ENCODE results near the gene LRRK1.

LRRK1 gene

DNA sequence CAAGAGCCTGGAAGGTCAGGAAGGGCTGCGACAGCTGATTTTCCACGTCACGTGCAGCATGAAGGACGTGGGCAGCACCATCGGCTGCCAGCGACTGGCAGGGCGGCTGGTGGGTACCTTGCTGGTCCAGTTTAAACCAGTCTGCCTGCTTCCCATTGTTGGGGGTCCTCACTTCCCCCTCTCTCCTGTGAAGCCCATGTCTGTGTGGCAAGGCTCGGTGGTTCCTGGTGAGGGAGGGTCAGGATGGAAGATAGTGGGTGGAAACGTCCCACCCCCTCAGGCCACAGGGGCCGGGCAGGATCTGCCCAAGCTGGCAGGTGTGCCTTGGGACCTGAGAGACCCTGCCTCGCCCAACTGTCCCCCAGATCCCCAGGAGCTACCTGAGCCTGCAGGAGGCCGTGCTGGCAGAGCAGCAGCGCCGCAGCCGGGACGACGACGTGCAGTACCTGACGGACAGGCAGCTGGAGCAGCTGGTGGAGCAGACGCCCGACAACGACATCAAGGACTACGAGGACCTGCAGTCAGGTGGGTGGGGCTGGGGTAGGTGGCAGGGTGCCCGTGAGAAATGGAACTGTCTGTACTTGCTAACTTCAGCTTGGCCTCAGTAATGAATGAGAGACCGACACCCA, 108.2 kb downstream of the LRRK1 start:
- DNase-seq, result no peak

DNA sequence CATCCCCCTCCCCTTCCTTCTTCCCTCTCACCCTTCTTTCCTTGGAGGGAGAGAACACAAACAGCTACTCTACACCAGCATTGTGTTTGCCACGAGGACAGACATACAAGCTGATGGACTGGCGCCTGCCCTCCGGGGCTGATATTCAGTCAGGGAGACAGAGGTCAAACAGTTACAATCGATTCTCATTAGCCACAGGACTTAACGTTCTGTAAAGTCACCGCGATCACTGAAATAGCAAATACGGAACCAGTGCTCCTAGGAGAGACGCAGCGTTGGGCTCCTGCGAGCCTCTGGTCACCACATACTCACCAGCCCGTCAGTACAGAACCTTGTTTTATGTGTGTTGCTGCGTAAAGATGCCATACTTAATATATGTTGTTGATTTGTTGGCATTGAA, 108.8 kb downstream of the LRRK1 start:
- no peak for DNase-seq

DNA sequence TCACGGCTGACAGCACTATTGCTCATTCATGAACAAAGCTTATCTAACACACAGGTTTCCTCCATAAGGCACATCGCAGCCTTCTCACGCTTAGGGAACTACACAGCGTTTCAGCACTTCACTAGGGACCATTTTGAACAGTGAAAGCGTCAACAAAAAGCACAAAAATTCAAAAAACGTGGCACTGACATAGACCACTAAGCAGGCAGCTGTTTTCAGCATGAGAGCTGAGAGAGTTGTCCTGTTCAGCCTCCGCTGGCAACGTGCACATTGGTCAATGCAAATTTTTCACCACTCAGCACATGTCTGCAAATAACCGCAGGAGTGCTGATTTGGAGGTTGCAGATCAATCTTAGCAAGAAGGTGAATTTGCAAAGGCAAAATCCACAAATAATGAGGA, 109.2 kb downstream of the LRRK1 start:
- DNase-seq, result no peak

DNA sequence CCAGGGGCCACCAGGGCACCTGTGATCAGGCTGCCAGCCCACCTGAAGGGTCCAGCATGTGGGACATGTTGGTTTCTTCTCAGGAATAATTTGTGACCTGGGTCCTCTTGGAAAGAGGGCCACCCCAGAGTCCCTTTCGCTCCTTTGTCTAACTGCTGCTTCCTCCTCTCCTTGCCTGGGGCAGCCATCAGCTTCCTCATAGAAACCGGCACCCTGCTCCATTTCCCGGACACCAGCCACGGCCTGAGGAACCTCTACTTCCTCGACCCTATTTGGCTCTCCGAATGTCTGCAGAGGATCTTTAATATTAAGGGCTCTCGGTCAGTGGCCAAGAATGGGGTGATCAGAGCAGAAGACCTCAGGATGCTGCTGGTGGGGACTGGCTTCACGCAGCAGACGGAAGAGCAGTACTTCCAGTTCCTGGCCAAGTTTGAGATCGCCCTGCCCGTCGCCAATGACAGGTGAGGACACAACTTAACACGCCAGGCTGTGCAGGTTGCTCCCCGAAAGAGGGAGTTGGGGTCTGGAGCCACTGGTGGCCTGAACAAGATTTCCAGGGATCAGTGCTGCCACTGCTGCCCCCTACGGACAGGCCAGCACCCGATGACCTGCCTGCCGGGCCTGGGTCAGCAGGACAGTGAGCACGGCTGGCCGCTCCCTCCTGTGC, 109.7 kb downstream of the LRRK1 start:
- DNase-seq, result no peak

DNA sequence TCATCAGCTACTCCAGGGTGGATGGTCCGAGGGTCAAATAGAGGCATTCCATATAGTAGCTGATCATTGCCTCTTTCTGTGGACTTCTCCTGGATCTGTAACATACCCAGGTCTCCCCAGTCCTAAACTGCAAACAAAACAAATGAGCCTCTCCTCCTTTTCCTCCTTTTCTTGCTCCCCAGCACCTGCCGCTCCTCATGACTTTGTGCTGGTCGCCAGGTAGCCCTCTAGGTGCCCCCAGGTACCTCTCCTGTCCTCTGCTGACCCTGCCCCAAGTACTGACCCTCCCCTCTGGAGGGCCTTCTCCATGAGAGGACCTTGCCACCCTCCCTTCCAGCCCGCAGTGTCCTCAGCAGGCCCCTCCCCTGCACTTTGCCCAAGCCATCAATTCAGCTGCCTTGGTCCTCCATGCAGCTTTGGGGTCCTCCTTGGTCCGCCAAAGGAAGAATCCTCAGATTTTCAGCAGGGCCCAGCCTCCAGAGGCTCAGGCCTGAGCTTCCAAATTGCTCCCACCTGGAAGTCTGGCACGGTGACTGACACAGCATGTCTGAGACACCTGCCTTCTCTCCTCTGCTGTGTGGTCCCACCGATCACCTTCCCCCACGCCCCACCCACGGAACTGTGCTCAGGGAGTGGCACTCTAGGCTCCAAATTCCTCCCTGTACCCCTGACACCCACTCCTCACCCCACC, 111.0 kb downstream of the LRRK1 start:
- no peak for DNase-seq

DNA sequence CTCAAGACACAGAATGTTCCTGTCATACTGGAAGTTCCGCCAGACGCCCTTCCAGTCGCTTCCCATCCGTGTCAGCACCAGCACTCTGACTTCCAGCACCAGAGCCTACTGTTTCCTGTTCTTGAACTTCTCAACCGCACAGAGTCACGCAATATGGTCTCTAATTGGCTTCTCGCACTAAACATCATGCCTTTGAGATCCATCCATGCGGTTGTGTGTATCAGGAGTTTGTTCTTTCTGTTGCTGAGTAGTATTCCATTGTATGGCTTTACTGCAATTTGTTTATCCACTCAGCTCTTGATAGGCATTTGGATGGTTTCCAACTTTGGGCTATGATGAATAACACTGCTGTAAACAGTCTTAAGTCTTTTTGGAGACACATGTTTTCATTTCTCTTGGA, 112.1 kb downstream of the LRRK1 start:
- no peak for DNase-seq

DNA sequence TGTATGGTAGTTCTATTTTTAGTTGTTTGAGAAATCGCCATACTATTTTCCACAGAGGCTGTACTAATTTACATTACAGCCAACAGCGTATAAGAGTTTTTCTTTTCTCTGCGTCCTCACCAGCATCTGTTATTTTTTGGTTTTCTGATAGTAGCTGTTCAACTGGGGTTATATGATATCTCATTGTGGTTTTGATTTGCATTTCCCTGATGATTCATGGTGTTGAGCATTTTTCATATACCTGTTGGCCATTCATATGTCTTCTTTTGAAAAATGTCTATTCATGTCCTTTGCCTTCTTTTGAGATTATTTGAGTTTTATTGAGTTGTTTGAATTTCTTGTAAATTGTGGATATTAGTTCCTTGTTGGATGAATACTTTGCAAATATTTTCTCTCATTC, 114.6 kb downstream of the LRRK1 start:
- no peak for DNase-seq

DNA sequence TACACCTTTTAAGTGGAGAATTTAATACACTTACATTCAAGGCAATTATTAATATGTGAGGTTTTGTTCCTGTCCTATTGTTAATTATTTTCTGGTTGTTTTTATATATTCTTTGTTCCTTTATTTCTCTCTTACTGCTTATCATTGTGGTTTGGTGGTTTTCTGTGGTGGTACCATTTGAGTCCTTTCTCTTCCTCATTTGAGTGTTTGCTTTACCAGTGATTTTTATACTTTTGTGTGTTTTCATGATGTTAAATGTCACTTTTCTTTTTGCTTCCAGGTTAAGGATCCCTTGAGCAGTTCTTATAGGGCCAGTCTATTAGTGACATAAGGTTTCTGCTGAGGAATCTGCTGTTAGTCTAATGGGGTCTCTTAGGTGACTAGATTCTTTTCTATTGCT, 116.5 kb downstream of the LRRK1 start:
- DNase-seq, result no peak

DNA sequence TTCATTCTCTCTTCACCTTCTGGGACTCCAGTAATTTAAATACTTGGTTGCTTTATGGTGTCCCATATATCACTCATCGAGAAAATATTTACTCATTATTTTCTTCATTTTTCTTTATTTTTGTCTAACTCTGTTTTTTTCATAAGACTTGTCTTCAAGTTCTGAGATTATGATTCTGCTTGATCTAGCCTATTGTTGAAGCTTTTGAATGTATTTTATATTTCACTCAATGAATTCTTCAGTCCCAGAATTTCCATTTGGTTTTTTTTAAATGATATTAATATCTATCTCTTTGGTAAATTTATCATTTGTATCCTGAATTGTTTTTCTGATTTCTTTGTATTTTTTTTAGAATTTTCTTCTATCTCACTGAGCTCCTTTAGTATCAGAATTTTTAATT, 117.0 kb downstream of the LRRK1 start:
- DNase-seq, result no peak

DNA sequence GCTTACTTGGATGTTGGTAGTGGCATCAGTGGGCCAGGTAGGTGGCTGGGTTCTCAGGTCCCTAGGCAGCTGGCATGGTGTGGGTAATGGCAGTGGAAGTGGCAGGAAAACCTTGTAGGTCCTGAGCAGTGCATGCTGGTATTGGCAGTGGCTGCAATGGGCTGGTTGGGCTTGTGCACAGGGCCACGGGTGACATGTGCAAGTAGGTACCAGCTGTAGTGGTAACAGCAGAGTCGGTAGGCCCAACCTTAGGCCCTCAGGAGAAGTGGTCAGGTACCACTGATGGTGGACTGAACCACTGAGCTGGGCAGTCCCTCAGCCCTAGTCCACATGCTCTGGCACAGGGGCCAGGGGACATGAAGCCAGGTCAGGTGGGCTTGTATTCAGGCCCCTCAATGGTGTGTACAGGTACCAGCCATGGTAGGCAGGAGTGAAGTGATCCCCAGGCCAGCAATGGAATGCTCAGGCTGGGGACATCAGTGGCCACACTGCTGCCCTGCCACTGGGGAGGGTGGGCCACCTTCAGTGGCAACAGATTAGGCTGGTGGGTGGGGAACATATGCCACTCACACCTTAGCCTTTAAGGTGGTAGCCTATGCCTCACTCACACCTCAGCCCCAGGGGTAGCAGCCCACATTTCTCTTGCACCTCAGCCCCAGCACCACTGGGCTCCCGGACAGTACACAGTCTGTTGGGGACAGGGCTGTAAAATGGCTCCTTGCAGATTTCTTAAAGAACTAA, 118.1 kb downstream of the LRRK1 start:
- DNase-seq, result no peak

DNA sequence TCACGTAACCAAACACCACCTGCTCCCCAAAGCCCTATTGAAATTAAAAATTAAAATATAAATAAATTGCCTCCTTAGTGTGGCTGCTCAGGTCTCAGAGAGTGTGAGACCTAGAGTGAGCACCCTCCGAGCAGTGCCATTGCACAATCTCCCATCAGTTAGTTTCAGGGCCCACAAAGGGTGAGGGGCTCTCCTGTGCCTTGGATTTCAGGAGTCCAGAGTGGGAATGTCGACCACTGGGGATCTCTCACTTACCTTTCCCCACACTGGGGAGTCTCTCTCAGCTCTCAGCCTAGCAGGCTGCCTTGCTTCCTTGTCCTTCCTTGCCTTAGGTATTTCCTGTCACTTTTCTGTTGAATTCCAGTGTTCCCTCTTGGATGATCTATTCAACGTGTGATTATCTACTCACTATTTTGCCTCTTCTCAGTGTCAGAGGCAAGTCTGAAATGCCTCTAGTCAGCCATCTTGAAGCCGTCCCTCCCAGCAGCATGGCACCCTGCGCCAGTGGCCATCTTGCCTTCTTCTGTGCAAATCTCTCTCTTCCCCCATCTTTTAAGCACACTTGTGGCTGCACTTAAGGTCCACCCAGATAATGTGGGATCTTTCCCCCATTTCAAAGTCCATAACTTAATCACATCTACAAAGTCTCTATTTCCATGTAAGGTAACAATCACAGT, 119.3 kb downstream of the LRRK1 start:
- DNase-seq, result no peak

DNA sequence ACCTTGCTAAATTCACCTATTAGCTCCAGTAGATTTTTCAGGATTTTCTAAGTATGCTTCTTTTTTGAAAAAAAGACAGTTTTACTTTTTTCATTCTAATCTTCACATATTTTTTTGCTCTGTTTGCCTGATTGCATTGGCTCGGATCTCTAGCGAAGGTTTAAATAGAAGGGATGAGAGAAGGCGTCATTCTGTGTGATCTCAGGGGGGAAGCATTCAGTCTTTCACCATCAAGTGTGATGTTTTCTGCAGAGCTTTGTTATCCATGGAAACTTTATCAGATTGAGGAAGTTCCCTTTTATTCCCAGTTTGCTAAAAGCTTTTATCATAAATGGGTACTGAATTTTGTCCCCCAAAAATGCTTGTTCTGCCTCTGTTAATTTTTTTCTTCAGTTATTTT, 120.3 kb downstream of the LRRK1 start:
- DNase-seq, result no peak

DNA sequence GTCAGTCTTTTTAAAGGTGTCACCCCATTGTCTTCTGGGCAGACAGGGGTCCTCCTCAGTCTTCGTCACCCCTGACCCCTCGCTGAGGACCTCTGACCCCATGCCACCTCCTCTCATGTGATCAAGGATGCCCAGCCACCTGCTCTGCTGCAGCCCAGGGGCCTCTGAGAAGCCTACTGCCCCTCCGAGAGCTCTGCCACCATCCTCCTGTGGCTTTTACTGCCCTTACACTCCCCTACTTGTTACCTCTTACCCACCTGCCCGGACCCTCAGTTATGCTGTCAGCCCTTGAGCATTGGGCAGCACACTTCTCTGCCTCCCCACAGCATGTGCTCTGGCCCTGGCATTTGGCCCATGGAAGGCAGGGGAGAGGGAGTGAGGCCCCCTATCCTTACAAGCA, 123.2 kb downstream of the LRRK1 start:
- DNase-seq, result no peak

DNA sequence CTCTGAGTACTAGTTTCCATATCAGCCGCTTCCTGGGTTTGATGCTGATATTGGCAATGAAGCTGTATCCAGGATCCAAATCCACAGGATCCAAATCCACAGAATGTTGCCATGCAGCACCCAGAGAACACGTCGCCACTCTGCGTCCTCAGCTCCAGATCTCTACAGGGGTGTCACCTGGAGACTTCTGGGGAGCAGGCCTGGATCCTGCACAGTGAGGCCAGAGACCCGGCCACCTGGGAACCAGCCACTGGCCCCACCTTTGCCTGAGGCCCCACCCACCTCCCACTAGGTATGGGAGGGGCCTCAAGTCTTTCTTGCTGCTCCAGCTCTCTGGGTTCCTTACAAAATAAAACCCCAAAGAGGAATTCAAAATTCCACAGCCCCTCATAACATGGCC, 123.9 kb downstream of the LRRK1 start:
- DNase-seq, result no peak

DNA sequence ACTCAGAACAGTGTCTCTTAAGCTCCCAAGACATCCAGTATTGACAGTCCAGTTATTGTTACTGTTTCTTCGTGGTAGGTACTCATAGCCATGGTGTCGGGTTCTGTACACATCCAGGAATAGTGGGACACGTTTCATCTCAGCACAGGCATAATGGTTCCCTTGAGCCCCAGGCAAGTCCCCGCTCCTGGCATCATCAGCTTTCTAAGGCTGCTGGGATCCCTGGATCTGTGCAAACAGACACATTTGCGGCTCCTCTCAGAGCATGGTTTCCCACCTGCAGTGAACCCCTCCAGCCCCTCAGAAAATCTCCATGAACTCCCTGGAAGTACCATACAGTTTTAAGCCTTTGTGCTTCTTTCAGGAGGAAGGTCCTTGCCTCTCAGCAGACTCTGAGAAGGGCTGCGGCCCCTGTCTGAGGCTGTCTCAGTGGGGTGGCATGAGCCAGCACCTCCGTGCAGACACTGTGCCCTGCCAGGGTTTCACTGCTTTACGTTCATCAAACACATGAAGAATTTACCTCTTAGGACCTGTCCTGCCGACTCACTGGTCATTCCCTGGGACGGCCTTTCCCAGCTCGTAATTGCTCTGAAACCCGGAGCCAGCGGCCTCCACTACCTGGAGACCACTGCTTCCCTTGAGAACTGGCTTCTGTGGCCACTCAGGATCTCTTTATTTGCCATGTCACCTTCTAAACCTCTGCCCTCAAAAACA, 124.9 kb downstream of the LRRK1 start:
- DNase-seq, result no peak

DNA sequence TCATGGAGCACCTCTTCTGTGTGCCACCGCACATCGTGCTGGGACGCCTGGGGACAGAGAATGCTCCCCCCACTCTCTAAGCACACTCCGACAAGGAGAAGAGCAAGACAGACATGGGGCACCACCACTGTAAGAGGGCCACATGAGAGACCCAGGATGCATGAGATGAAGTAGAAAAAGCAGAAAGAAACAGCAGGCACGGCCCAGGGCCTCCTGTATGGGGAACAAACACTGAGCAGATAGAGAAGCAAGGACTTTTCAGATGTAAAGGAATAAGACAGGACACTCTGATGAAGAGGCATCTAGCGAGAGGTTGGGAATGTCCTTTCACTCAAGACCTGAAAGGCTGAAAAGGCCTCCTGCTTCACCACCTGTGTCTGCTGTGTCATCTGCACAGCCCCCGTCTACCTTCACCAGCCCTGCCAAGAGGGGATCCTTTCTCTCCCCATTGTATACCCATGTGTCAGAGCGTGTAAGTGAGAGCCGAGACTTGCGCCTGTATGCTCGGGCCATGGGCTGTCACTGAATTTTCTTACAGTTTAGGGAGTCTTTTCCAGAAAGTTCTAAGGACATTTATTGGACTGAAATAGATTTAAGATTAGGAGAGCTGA, 125.6 kb downstream of the LRRK1 start:
- DNase-seq, result no peak

DNA sequence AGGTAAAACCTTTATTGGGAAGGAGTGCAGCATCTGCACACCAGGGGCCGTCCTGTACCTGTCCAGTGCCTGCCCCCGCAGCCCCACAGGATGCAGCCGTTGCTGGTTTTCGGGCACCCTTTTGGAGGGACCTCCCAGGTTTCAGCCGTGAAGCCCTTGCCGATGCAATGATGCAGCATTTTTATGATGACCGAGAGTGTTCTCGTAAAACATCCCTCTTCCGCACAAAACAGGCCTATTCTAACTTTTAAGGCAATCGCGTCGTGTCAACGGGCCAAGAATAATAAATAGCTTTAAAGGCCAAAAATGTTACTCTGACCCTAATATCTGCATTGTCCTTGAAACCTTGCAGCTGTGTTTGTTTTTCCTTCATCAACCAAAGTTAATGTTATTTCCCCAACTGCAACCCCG, 126.1 kb downstream of the LRRK1 start:
- no peak for DNase-seq

DNA sequence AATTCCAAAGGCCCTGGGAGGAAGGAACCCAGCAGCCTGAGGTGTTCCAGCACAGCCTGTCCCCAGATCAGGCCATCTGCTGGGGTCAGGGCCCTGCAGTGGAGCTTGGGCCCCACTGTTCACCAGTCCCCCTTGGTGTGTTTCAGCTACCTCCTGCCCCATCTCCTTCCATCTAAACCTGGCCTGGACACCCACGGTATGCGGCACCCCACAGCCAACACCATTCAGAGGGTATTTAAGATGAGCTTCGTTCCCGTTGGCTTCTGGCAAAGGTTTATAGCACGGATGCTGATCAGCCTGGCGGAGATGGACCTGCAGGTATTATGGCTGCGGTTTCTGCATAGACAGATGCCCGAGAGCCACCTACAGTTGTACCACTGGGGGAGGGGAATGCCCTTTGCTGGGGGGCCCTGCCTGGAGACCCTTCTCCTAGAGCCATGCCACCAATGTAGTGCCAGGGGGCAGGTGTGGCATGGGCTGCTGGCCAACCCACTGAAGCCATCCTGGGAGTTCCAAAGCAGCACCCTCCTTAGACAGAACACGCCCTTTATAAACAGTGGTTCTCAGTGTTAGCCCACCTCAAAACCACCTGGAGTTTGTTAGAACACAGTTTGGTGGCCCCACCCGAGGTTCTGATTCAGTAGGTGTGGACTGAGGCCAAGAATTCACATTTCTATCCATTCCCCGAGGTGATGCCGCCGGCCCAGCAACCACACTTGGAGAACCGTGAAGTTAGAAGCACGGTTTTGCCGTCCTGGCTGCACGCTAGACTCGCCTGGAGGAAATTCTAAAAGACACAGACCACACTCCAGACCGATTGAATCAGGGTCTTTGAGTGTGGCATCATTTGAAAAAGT, 126.9 kb downstream of the LRRK1 start:
- no peak for DNase-seq

DNA sequence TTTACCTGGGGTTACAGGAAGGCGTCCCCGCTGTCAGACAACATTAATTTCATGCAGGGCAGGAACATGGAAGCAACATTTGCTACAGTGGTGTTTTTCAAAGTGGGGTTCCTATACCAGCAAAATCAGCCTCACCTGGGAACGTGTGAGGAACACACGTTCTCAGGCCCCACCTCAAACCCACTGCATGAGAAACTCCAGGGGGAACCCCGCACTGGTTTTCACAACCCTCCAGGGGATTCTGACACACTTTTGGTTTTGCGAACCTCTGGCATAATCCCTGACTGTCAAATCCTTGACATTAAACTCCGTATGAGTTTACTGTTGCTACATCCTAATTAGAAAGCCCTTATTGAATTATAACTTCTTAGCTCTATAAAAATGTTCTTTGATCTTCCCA, 127.7 kb downstream of the LRRK1 start:
- DNase-seq, result no peak

DNA sequence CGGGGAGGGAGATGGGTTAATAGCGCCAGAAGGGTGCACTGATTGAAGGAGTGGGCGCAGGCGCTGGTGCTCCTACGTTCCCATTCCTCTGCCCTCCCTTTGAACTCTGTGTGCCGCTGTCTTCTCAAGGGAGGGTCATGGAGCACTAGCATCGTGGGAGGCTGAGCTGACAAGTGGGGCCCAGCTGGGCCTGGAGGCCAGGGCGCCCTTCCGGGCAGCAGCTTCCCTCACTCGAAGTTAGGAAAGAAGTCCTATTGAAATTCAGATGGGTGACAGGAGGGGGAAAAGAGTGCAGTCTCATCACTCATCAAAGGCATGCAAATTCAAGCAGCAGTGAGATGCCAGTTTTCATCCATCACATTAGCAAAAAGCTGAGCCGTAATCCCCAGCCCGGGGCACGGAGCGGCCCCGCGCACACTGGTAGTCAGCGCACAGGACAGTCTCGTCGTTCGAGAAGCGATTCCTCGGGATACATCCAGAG, 128.2 kb downstream of the LRRK1 start:
- no peak for DNase-seq

DNA sequence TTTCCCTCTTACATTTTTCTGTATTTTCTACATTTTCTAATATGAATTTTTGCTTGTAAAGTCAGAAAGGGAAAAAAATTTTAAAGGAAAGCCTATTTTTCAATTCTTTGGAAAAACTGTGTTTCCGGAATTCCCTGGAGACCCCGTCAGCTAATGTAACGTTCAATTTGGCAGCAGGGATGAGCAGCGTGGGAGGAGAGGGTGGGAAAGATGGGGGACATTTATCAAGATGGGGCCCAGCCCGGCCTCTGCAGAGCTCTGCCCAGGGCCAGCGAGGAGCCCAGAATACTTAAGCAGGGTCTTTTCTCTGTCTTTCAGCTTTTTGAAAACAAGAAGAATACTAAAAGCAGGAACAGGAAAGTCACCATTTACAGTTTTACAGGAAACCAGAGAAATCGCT, 129.0 kb downstream of the LRRK1 start:
- DNase-seq, result no peak

Measured in GOT3 (cell line).